ENCODE results near the gene ECT2L. TPM values are rescaled to one million over a fixed set of nuclear protein-coding genes. Genes with fewer than 3 reads are reported as not detected.

Gene ECT2L
- total RNA-seq, 3 donors from 2014 or later, result not detected

DNA sequence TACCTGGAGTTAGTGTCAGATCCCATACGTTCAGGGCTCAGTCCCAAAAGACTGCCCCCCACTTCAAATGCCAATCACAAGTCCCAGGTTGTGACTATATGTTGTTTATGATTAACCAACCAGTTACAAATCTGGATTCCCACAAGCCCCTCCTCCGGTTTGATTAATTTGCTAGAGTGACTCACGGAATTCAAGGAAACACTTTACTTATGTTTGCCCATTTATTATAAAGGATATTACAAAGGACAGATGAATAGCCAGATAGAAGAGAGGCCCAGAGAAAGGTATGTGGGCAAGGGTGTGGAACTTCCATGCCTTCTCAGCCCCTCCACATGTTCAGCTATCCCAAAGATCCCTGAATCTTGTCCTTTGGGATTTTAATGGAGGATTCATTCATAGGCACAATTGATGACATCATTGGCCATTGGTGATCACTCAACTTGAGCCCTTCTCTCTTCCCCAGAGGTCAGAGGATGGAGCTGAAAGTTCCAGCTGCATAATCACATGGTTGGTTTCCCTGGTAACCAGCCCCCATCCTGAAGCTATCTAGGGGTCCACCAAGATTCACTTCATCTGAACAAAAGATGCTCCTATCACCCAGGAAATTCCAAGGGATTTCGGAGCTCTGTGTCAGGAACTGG is 2.0 kb downstream of the ECT2L start:
- no peaks in the 10 kb centered on the region for H3K36me3 ChIP-seq (ENCODE audit: low read depth)
- H3K4me3 ChIP-seq, result no peak overlapping the region
- TF ChIP-seq, protein P1, sequence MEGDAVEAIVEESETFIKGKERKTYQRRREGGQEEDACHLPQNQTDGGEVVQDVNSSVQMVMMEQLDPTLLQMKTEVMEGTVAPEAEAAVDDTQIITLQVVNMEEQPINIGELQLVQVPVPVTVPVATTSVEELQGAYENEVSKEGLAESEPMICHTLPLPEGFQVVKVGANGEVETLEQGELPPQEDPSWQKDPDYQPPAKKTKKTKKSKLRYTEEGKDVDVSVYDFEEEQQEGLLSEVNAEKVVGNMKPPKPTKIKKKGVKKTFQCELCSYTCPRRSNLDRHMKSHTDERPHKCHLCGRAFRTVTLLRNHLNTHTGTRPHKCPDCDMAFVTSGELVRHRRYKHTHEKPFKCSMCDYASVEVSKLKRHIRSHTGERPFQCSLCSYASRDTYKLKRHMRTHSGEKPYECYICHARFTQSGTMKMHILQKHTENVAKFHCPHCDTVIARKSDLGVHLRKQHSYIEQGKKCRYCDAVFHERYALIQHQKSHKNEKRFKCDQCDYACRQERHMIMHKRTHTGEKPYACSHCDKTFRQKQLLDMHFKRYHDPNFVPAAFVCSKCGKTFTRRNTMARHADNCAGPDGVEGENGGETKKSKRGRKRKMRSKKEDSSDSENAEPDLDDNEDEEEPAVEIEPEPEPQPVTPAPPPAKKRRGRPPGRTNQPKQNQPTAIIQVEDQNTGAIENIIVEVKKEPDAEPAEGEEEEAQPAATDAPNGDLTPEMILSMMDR (IDR thresholded peaks at IDR 0.05), result no peak
- ATAC-seq, result no peak
- no peaks in the 10 kb centered on the region for H3K9me3 ChIP-seq
- DNase-seq, result no peak
- intact Hi-C loops (cut with DNase I, micrococcal nuclease), result no loop called here
- peaks cover 4% of the 10 kb centered on the region for H3K4me1 ChIP-seq (ENCODE audit: low read depth)

DNA sequence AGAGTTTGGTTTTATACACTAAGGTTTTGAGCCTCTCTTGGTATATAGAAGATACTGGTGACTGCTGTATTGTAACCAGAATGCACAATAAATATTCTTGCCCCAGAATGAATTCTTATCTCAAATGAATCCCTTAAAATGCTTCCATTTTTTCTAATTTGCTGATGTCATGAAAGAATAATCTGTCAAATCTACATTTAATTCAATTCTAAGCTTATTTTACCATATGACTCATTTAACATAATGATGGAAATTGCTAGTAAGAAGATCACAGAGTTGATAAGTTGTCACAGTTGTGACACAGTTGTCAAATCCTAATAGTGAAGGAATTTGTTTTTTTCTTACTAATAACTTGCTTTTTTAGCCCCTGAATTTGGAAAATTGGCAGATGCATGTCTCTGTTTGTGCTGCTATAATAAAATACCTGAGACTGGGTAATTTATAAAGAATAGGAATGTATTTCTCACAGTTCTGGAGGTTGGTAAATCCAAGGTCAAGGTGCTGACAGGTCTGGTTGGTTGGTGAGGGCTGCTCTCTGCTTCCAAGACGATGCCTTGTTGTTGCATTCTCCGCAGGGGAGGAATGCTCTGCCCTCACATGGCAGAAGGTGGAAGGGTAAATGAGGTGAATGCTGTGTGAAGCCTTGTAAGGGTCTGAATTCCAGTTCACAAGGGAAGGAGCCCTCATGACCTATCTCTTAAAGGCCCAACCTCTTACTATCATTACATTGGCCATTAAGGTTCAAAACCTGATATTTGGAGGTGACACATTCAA is 4.7 kb downstream of the ECT2L start:
- H3K36me3 ChIP-seq (ENCODE audit: low read depth), result no peaks in the 10 kb centered on the region
- ATAC-seq (no peak), DNase-seq (no peak)
- peaks cover 2% of the 10 kb centered on the region for H3K4me1 ChIP-seq (ENCODE audit: low read depth)
- intact Hi-C loops (cut with DNase I, micrococcal nuclease), result no loop called here
- TF ChIP-seq, protein P1 (IDR thresholded peaks at IDR 0.05), result no peak
- H3K9me3 ChIP-seq, result no peaks in the 10 kb centered on the region
- H3K4me3 ChIP-seq, result no peak overlapping the region

DNA sequence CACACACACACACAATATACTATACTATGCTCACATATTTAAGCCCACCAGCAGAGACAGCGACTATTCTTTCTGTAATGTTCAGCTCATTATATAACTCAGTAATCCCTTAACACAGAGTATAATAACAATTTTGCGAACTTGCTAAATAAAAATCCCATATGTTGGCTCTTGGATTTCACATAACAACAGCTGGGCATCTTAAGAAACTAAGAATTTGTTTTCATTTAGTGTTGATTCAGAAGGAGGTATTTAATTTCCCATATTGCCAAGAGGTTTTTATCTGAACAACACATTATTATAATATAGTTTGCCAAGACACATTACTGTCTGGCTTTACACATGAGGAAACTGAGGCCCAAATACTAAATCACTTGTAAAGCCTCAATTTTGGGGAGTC is 7.4 kb downstream of the ECT2L start:
- H3K36me3 ChIP-seq (ENCODE audit: low read depth), result no peaks in the 10 kb centered on the region
- no peaks in the 10 kb centered on the region for H3K9me3 ChIP-seq
- no peak for ATAC-seq
- intact Hi-C loops (cut with DNase I, micrococcal nuclease), result no loop called here
- H3K4me3 ChIP-seq, result no peak overlapping the region
- no peaks in the 10 kb centered on the region for H3K4me1 ChIP-seq (ENCODE audit: low read depth)
- TF ChIP-seq, protein P1 (IDR thresholded peaks at IDR 0.05), result no peak
- no peak for DNase-seq

DNA sequence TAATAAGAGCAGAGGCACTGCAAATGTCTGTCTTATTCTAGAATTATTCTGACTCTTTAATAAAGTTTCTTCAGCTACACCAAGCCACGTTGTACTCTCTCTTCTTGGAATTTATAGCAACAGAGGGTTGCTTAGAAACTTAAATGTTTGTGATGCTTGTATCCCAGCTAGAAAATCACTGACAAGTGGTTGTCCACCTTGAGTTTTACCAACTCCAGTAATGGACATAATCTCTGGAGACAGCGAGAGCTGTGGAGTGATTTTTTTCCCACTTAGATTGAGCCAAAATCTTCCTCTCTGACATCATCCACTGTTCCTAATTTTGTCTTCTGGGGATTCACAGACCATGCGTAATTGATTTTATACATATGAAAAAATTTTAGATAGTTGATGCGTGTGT is 8.0 kb downstream of the ECT2L start:
- ATAC-seq, result no peak
- Histone ChIP-seq H3K9me3 (no peaks in the 10 kb centered on the region), H3K36me3 (ENCODE audit: low read depth) (no peaks in the 10 kb centered on the region), H3K4me3 (no peak overlapping the region), H3K4me1 (ENCODE audit: low read depth) (no peaks in the 10 kb centered on the region)
- DNase-seq, result no peak
- intact Hi-C loops (cut with DNase I, micrococcal nuclease), result no loop called here
- TF ChIP-seq, protein P1 (IDR thresholded peaks at IDR 0.05), result no peak

DNA sequence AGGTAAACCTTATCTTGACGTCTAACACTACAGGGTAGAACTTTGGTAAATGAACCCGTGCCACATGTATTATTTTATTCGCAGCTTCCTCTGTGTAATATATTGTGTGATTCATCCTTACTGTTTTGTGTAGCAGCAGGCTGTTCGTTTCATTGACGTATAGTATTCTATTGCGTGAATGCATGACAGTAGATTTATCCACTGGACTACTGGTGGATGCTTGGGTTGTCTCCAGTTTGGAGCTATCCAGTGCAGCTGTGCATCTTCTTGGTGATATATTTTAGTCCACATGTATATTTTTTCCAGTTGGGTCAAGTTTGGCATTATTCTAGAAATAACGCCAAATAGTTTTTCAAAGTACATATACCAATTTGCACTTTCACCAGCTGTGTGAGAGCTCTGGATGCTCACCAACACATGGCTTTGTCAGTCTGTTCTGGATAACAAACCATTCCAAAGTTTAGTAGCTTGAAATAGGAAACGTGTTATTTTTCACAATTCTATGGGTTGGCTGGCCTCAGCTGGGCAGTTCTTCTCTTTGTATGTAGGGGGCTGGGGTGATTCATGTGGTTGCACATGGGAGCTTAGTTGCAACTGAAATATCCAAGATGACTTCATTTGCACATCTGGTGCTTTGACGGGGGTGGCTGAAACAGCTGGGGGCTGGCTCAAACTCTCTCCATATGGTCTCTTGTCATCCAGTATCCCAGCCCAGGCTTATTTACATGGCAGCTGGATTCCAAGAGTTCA is 9.3 kb downstream of the ECT2L start:
- DNase-seq (no peak), ATAC-seq (no peak)
- TF ChIP-seq, protein P1 (IDR thresholded peaks at IDR 0.05), result no peak
- no peak overlapping the region for H3K4me3 ChIP-seq
- H3K9me3 ChIP-seq, result no peaks in the 10 kb centered on the region
- intact Hi-C loops (cut with DNase I, micrococcal nuclease), result no loop called here
- no peaks in the 10 kb centered on the region for H3K36me3 ChIP-seq (ENCODE audit: low read depth)
- no peaks in the 10 kb centered on the region for H3K4me1 ChIP-seq (ENCODE audit: low read depth)

Measured in mucosa of descending colon (tissue), 3 donors.